ENCODE data around the gene SLC28A2.
"Not testable (repeated sequence)": the region's sequence is repeated elsewhere in the genome, so short reads cannot be mapped to it uniquely, and the experiment has no call there.

Gene SLC28A2

DNA sequence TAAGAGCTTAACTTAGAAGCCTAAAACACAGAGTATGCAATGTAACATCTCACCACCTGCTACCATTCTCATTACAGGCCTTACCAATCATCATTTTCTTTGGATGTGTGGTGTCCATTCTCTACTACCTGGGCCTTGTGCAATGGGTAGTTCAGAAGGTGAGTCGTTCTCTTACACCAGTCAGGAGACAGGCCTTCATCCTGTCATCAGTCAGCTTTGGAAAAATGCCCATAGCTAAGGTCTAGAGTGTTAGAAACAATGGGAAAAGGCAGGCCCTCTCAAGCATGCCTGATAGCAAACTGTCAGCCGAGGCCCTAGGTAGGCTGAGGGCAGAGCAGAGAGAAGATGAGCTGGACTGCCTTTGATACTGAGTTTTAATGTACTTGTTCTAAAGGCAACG, 13.5 kb downstream of the SLC28A2 start:
- no peak for DNase-seq

GRCh38 chr15:45268135-45268534, 16.1 kb downstream of the SLC28A2 start:
- DNase-seq = no peak

GRCh38 chr15:45274636-45275380, 22.8 kb downstream of the SLC28A2 start:
- DNase-seq = no peak

DNA sequence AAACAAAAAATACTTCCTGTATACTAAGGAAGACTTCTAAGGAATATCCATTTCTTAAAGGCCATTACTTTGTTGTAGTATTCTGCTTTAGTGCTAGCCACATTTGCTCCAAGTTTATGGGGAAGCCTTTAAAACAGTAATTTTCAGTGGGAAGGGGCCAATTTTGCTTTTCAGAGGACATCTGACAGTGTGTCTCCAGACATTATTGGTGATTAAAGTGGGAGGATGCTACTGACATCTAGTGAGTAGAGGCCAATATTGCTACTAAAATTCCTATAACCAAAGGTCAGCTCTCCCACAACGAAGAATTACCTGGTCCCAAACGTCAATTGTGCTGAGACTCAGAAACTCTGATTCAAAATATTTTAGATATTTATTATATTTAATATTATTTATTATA, 24.8 kb downstream of the SLC28A2 start:
- no peak for DNase-seq

GRCh38 chr15:45279024-45279698, 27.1 kb downstream of the SLC28A2 start:
- DNase-seq = peak; percentile 90

GRCh38 chr15:45285413-45285812, 33.4 kb downstream of the SLC28A2 start:
- DNase-seq = no peak

DNA sequence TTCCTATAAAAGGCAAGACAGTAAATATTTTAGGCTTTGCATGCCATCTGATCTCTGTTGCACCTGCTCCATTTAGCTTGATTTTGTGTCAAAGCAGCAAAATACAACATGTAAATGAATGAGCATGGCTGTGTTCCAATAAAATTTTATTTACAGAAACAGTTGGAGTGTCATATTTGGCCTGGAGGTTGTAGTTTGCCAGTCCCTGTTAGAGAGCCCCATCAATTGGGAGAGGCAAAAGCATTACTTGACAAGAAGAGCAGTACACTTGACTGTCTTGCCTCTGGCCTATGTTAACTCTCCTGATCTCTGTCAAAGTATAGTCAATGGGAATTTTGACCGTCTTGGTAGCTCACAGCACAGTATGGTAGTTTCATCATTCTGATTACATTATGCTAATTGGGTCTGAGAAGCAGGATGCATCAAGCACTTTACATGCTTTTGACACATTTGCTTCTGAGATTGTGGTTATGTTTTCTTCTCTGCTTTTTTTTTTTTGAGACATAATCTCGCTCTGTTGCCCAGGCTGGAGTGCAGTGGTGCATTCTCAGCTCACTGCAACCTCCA, 35.4 kb downstream of the SLC28A2 start:
- DNase-seq = no peak

GRCh38 chr15:45288947-45289346, 36.9 kb downstream of the SLC28A2 start:
- DNase-seq = no peak

DNA sequence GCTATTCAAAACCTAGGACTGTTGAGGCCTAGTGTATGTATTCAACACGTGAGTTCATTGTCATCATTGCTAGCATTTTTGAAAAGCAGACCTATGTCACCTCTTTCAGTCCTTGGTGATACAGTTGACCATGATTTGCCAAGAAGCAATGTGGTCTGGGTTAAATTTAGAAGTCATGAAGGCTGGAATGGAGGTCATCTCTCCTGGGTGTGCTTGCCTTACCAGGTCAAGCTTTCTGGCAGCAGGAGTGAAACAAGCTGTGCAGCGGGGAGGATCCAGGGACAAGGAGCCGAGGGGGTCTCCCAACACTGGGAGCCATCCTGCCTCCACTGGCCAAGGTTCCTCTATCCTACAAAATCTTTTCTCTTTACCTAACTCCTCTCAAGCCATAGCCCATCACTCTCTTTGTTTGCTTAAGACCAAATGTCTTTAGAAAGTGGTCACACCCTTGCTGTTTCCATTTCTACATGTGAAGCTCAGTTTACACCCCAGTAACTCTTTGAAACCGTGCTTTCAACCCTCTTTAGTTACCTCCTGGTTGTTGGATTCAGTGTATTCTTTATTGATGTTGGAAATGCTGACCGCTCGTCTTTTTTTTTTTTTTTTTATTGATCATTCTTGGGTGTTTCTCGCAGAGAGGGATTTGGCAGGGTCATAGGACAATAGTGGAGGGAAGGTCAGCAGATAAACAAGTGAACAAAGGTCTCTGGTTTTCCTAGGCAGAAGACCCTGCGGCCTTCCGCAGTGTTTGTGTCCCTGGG, 40.0 kb downstream of the SLC28A2 start:
- DNase-seq = no peak

DNA sequence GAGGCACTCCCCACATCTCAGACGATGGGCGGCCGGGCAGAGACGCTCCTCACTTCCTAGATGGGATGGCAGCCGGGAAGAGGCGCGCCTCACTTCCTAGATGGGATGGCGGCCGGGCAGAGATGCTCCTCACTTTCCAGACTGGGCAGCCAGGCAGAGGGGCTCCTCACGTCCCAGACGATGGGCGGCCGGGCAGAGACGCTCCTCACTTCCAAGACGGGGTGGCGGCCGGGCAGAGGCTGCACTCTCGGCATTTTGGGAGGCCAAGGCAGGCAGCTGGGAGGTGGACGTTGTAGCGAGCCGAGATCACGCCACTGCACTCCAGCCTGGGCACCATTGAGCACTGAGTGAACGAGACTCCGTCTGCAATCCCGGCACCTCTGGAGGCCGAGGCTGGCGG, 41.3 kb downstream of the SLC28A2 start:
- DNase-seq = not testable (repeated sequence)

DNA sequence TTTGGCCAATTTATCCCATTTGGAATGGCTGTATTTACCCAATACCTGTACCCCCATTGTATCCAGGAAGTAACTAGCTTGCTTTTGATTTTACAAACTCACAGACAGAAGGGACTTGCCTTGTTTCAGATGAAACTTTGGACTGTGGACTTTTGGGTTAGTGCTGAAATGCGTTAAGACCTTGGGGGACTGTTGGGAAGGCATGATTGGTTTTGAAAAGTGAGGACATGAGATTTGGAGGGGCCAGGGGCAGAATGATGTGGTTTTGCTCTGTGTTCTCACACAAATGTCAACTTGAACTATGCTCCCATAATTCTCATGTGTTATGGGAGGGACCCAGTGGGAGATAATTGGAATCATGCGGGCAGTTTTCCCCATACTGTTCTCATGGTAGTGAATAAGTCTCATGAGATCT, 46.9 kb downstream of the SLC28A2 start:
- not testable (repeated sequence) for DNase-seq

DNA sequence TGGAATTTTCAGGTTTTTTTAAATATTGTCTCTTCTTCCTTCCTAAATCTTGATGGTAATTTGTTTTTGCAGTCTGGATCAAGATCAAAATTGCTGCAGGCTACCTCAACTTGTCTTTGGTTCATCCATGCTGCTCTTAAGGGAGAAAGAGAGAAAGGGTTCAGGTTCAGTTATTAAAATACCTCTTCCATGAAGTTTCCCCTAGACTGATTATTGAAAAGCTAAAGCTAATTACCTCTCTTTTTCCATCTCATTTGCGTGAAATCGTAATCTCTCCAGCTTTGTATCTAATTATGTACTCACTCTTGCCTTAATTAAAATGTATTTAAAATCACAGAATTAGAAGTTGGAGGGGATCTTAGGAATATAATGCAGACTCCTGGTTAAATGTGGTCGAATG, 52.7 kb downstream of the SLC28A2 start:
- DNase-seq = no peak

DNA sequence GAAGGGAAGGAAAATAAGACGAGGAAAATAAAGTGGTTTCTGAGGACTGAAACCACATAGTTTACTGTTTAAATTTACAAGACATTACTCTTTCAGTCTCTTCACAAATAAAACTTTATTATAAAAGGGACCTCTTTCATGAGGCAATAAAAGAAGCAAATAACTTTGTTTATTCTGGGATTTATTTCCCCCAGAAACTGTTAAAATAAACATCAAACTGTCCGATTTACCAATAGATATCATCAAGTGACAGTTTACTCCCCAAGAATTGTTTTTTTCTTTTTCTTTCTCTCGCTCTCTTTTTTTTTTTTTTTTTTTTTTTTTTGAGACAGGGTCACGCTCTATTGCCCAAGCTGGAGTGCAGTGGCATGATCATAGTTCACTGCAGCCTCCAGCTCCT, 54.1 kb downstream of the SLC28A2 start:
- no peak for DNase-seq

DNA sequence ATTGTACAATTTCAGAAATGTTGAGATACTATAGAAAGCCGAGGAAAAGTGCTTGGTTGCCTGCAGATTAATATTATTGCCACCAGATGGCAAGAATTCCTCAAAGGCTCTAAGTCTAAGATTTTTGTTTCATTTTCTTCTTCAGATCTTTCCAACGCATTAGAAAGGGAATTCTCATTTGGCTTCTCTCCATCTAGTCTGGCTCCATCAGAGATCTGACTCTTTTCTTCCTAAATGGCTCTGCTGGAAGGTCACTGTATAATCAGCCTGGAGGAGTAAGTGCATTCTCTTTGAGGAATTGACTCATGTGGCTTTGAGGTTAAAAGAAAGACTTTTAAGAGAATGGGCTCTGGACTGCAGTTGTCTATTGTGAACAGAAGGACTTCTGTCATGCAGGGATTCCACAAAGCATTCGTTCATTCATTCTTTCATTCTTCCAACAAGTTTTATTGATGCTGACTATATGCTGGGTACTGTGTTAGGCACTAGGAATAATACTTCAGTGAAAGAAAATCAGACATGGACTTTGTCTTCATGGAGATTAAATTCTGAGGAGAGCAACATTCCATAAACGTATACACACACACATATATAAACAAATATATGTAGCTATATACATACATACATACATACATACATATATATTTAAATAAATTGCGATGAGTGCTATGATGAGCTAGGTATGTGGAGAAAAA, 55.3 kb downstream of the SLC28A2 start:
- DNase-seq = peak; percentile 31

- DNase-seq = not testable (repeated sequence)
Observed at GRCh38 chr15:45314117-45314516, 62.1 kb downstream of the SLC28A2 start.

DNA sequence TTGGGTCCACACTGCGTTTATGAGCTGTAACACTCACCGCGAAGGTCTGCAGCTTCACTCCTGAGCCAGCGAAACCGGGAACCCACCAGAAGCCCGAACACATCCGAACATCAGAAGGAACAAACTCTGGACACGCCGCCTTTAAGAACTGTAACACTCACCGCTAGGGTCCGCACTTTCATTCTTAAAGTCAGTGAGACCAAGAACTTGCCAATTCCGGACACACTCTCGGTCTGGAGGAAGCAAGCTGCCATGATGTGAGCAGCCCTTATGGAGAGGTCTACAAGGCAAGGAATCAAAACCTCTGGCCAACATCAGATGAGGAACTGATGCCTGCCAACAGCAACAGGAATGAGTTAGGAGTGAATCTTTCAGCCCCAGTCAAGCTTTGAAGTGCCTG, 62.9 kb downstream of the SLC28A2 start:
- no peak for DNase-seq

DNA sequence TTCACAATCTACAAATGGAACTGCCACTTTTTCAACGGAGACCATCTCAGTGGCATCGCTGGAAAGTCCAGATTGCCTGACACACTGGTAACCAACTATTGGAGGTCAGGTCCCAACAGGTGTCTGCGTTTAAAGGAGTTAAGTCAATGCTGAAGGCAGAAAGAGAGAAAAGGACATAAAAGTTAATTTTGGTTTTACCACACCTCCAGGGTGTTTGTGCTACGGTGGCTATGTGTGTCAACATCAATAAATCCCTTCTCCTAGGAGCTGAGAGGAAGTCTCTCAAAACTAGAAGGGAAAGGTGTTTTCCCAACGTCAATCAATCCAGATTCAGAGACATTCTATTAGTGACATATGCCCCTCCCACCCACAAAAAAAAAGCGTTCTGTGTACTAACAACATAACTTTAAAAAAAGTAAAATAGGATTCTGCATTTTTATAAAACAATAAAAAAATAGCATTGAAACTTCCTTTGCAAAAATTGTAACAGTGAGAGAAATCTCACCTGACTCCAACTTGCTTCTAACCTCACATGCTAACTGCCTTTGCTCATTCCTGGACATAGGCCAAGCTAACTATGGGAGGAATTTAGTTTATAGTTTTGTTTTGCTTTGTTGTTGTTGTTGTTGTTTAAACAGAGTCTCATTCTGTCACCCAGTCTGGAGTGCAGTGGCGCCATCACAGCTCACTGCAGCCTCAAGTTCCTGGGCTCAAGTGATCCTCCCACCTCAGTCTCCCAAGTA, 67.6 kb downstream of the SLC28A2 start:
- no peak for DNase-seq

GRCh38 chr15:45320581-45321205, 68.7 kb downstream of the SLC28A2 start:
- no peak for DNase-seq

DNA sequence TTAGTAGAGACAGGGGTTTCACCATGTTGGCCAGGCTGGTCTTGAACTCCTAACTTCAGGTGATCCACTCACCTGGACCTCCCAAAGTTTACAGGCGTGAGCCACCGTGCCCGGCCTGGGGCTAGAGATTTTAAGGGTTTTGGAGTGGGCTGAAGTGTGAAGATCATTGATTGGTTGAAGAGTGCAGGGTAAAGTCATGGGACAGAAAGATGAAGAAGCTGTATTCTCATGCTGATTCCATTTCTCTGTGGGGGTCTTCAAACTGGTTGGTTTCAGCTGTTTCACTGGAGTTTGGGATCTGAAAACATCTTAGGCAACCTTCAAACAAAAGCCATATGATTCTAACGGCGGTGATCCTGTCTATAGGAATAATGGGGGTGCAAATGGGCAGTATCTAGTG, 74.2 kb downstream of the SLC28A2 start:
- DNase-seq = no peak

DNA sequence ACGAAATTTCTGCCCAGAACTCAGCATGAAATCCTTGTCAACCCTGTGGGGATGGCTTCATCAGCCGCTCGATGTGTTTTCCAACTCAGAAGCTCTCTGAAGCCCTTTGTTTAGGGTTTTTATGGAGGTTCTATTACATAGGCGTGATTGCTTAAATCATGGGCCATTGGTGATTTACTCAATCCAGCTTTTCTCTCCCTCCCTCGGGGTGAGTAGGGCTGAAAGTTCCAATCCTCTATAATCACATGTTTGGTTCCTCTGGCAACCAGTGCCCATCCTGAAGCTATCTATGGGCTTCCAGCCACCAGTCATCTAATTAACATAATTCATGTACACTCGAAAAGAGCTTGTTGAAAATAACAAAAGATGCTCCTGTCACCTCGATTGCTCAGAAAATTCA, 74.7 kb downstream of the SLC28A2 start:
- no peak for DNase-seq
